Keratinocyte (primary cell): ENCODE measurements around the gene F12.

Source experiments
- EZH2 ChIP-seq: IDR thresholded peaks from one replicate; pipeline ENCODE4 v1.6.1; 2012; ENCODE audit warnings: inconsistent platforms, mild to moderate bottlenecking, low read length, moderate library complexity
- TF ChIP-seq, protein P1 (sequence below), 3 experiments: IDR thresholded peaks in 1 of 3; conservative IDR thresholded peaks in 1 of 3; optimal IDR thresholded peaks in 1 of 3; 2 replicates in 2 of 3; 3 replicates in 1 of 3; pipeline versions ENCODE3 to v1.5.1; 2011; ENCODE audit warnings: low read length in 3 of 3, mild to moderate bottlenecking in 3 of 3, moderate library complexity in 2 of 3, control low read depth in 1 of 3, inconsistent platforms in 1 of 3; ENCODE audit not compliant: insufficient read depth in 2 of 3; ENCODE audit errors: extremely low read depth in 1 of 3

DNA sequence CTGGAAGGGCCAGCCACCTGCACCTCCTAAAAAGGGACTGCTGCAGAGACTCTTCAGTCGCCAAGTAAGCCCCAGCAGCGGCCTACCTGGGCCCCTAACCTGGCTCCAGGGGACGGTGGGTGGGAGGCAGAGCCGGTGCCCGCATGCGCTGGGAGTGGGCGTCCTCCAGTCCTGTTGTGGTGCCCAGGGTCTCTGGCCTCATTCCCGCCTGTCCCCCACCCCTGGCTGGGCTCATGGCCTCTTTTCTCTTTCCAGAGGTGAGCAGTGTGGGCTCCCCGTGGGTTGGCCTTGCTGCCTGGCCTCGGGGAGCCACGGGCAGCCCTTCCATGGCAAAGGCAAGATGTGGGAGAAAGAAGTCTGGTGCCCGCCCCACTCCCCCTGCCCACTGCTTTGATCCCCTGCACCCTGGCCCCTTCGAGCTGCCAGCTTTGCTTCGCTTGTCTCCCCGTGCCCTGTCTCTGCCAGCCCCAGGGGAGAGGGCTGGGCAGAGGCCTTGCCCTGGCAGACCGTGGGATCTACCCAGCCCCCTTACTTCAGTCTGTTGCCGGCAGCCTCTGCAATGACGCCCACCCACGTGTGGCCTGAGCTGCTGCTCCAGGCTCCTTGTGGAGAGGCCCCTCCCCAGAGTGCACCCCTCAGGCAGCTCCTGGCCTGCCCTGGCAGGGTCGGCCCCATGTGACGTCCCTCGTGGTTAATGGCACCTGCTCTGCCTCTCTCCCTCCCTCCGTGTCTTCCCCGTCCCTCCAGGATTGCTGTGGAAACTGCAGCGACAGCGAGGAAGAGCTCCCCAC is 31.8 kb upstream of the F12 start:
- TF ChIP-seq, protein P1, sequence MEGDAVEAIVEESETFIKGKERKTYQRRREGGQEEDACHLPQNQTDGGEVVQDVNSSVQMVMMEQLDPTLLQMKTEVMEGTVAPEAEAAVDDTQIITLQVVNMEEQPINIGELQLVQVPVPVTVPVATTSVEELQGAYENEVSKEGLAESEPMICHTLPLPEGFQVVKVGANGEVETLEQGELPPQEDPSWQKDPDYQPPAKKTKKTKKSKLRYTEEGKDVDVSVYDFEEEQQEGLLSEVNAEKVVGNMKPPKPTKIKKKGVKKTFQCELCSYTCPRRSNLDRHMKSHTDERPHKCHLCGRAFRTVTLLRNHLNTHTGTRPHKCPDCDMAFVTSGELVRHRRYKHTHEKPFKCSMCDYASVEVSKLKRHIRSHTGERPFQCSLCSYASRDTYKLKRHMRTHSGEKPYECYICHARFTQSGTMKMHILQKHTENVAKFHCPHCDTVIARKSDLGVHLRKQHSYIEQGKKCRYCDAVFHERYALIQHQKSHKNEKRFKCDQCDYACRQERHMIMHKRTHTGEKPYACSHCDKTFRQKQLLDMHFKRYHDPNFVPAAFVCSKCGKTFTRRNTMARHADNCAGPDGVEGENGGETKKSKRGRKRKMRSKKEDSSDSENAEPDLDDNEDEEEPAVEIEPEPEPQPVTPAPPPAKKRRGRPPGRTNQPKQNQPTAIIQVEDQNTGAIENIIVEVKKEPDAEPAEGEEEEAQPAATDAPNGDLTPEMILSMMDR (optimal IDR thresholded peaks at IDR 0.05 in 1 of 3, IDR thresholded peaks at IDR 0.05 in 1 of 3, conservative IDR thresholded peaks at IDR 0.05 in 1 of 3; ENCODE audit: extremely low read depth in 1 of 3, insufficient read depth in 2 of 3, low read length in 3 of 3), result no peak
- TF ChIP-seq EZH2, result no peak
